GM18508 (cell line): Measurements from ENCODE around the gene NAALADL2.
"Not testable (repeated sequence)": the region's sequence is repeated elsewhere in the genome, so short reads cannot be mapped to it uniquely, and the experiment has no call there.

Experiments used
- ATAC-seq: cut with Tn5 transposase; IDR thresholded peaks from one replicate; pipeline ENCODE4 v1.9.1; 2021; ENCODE audit warnings: moderate number of reproducible peaks; ENCODE audit not compliant: insufficient read depth, unreplicated experiment

Gene NAALADL2

GRCh38 chr3:175751089-175751488 is 892.0 kb downstream of the NAALADL2 start:
- no peak for ATAC-seq

GRCh38 chr3:175763948-175764347 is 904.8 kb downstream of the NAALADL2 start:
- ATAC-seq = no peak

GRCh38 chr3:175764722-175765121 is 905.6 kb downstream of the NAALADL2 start:
- no peak for ATAC-seq

GRCh38 chr3:175770426-175770825 is 911.3 kb downstream of the NAALADL2 start:
- no peak for ATAC-seq

- no peak for ATAC-seq
These were observed 918.4 kb downstream of the NAALADL2 start for GRCh38 chr3:175777495-175777894.

GRCh38 chr3:175777965-175778364 is 918.8 kb downstream of the NAALADL2 start:
- ATAC-seq = no peak

GRCh38 chr3:175778994-175779393 is 919.9 kb downstream of the NAALADL2 start:
- ATAC-seq = no peak

GRCh38 chr3:175787109-175787508 is 928.0 kb downstream of the NAALADL2 start:
- ATAC-seq = not testable (repeated sequence)

GRCh38 chr3:175792245-175792644 is 933.1 kb downstream of the NAALADL2 start:
- ATAC-seq = no peak

- no peak for ATAC-seq
These were observed 939.2 kb downstream of the NAALADL2 start for GRCh38 chr3:175798326-175798725.

GRCh38 chr3:175805825-175806224 is 946.7 kb downstream of the NAALADL2 start:
- ATAC-seq = no peak

GRCh38 chr3:175807175-175807574 is 948.0 kb downstream of the NAALADL2 start:
- ATAC-seq = no peak

GRCh38 chr3:175818811-175819464 is 959.8 kb downstream of the NAALADL2 start:
- ATAC-seq = no peak

- not testable (repeated sequence) for ATAC-seq
These were observed 963.8 kb downstream of the NAALADL2 start for GRCh38 chr3:175822766-175823491.

- not testable (repeated sequence) for ATAC-seq
These were observed 966.0 kb downstream of the NAALADL2 start for GRCh38 chr3:175825016-175825580.

- no peak for ATAC-seq
These were observed 967.6 kb downstream of the NAALADL2 start for GRCh38 chr3:175826759-175827158.

GRCh38 chr3:175829809-175830208 is 970.7 kb downstream of the NAALADL2 start:
- ATAC-seq = not testable (repeated sequence)

GRCh38 chr3:175835763-175836162 is 976.6 kb downstream of the NAALADL2 start:
- ATAC-seq = not testable (repeated sequence)

- ATAC-seq = no peak
These were observed 977.5 kb downstream of the NAALADL2 start for GRCh38 chr3:175836617-175837016.

GRCh38 chr3:175837962-175838361 is 978.8 kb downstream of the NAALADL2 start:
- no peak for ATAC-seq

- no peak for ATAC-seq
These were observed 980.4 kb downstream of the NAALADL2 start for GRCh38 chr3:175839366-175840005.
